Breast epithelium (tissue), 3 donors: Measurements from ENCODE around the gene TIAM2.

Experiments used
- CTCF ChIP-seq, 3 donors: fragments of 450-650 bp; IDR thresholded peaks; one replicate each; pipeline ENCODE4 v1.5.1; 2016 to 2017; ENCODE audit warnings: antibody characterized with exemption in 3 of 3, mild to moderate bottlenecking in 3 of 3, moderate library complexity in 3 of 3
- POLR2A ChIP-seq: fragments of 450-650 bp; IDR thresholded peaks from one replicate; pipeline ENCODE4 v1.6.1; 2016; ENCODE audit warnings: antibody characterized with exemption, mild to moderate bottlenecking, moderate library complexity

- TF ChIP-seq CTCF (IDR thresholded peaks at IDR 0.05) (no peak), POLR2A (no peak)
Measured at GRCh38 chr6:155227046-155227445, 231.9 kb downstream of the TIAM2 start.
